Activated CD4-positive, alpha-beta T cell treated with anti-CD3 and anti-CD28 coated beads for 1 hour (primary cell): ENCODE data around the gene SPDYE3.
"Not testable (repeated sequence)": the region's sequence is repeated elsewhere in the genome, so short reads cannot be mapped to it uniquely, and the experiment has no call there.

Experiments used
- DNase-seq: peaks from one replicate; pipeline ENCODE4 v3.0.0-alpha.2; 2020

Gene SPDYE3, protein sequence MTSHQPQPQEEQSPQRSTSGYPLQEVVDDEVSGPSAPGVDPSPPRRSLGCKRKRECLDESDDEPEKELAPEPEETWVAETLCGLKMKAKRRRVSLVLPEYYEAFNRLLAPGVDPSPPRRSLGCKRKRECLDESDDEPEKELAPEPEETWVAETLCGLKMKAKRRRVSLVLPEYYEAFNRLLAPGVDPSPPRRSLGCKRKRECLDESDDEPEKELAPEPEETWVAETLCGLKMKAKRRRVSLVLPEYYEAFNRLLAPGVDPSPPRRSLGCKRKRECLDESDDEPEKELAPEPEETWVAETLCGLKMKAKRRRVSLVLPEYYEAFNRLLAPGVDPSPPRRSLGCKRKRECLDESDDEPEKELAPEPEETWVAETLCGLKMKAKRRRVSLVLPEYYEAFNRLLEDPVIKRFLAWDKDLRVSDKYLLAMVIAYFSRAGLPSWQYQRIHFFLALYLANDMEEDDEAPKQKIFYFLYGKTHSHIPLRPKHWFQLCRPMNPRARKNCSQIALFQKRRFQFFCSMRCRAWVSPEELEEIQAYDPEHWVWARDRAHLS

DNA sequence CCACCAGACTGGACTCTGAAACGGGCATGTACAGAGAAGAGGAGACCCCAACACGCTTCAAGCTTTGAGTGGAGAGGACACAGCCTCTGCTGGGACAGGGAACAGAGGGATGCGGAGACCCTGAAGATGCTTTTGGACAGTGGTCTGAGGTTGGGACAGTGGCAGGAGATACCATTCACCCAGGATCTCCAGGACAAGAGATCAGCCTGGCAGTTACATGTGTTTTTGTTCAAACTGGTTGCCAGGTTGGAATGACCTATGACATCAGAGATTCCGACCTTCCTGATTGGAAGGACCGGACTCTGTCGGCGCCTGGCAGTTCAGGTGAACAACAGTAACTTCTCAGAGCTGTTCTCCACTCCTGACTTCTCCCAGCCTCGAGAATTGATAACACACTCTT, at the start of gene SPDYE3:
Gene SPDYE3, plus strand, starts transcription at position 301 of the 400 bp plus-strand sequence. CDS start 184 bp downstream, outside the sequence.
- not testable (repeated sequence) for DNase-seq

DNA sequence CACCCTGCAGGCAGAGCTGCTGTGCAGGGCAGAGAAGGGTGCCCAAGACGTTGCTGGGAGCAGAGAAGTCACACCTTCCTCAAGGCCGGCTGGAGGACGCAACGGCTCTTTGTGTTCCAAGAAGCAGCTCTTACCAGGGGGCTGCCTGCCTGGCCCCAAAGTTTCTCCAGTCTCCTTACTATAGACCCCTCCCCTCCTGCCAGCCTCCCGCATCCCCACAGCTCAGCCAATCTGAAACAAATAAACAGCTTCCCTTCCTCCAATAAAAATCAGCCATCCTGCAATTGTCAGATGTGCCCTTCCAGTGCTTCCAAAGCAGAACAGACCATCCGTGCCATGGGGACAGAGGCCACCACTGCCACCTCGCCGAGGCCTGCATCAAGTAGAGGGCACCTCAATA, 47.5 kb upstream of the SPDYE3 start:
- DNase-seq, result not testable (repeated sequence)

DNA sequence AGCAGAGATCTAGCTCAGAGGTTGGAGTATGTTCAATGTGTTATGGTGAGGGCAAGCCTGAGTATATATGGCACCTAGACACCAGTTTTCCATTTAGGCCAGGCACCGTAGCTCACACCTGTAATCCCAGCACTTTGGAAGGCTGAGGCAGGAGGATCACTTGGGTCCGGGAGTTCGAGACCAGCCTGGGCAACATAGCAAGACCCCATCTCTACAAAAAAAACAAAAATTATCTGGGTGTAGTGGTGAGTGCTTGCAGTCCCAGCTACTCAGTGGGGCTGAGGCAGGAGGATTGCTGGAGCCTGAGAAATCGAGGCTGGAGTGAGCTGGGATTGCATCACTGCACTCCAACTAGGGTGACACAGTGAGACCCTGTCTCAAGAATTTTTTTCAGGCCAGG, 44.6 kb upstream of the SPDYE3 start:
- DNase-seq, result not testable (repeated sequence)

DNA sequence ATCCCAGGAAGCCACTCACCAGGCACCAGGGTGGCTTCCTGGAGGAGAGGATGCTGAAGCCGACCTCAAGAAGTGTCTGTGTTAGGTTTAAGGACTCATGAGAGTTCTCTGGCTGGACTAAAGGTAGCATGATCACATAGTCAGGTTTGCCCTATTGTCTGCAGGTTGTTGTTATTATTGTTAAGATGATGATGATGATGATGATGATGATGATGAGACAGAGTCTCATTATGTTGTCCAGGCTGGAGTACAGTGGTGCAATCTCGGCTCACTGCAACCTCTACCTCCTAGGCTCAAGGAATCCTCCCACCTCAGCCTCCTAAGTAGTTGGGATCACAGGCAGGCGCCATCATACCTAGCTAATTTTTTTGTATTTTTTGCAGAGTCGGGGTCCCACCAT, 43.3 kb upstream of the SPDYE3 start:
- not testable (repeated sequence) for DNase-seq

DNA sequence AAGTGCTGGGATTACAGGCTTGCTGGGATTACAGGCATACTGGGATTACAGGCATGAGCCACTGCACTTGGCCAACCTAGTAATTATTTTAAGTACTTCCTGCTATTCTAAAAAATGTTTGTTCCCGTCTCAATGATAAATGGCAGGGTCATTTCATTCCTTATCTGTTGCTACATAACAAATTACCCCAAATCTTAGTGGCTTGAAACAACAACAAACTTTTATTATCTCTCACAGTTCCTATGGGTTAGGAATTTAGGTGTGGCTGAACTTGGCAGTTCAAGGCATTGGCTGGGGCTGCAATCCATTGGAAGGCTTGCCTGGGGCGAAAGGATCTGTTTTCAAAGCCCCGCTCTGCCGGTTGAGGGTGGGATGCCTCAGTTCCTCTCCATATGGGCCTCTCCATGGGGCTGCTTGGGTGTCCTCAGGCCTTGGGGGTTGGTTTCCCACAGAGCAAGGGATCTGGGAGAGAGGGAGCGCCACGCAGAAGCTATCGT, 42.8 kb upstream of the SPDYE3 start:
- DNase-seq, result not testable (repeated sequence)

DNA sequence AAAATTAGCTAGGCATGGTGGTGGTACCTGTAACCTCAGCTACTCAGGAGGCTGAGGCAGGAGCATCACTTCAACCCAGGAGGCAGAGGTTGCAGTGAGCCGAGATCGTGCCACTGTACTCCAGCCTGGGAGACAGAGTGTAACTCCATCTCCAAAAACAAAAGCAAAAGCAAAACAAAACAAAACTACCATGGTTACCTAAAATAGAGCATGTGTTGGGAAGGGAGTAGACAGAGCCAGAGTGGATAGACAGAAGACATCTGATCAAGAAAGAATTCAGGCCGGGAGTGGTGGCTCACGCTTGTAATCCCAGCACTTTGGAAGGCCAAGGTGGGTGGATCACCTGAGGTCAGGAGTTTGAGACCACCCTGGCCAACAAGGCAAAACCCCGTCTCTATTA, 41.7 kb upstream of the SPDYE3 start:
- not testable (repeated sequence) for DNase-seq

DNA sequence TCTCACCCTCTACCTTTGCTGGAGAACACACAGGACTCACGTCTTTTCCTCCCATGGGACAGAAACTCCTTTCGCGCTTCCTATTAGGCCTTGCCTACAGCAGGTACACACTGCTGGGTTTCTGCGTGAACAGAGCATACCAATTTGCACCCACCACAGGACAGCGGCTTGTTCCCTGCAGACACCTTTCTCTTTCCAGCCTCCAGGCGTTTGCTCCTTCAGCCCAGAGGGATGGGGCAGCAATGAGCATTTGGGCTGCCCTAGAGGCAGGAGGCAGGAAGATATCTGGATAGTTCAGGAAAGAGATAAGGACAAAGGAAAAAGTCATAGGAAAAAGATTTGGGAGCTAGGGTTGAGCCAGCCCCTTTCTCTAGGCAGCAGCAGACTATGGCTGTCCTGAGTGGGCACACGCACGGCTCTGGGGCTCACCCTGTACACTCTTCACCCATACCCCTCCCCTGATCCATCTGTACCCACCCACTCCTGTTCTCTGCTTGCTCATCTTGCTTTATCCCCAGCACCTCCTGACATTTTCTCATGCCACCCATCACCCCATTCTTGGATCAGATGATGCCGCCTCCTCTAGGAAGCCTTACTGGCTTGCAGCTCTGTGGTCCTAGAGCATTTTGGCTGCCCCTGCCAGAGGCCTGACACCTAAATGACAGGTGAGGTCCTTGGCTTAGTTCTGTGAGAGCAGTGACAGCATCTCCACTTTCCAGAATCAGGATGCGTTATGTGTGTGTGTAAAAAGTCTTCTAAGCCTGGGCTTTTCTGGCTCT, 40.7 kb upstream of the SPDYE3 start:
- DNase-seq, result no peak

DNA sequence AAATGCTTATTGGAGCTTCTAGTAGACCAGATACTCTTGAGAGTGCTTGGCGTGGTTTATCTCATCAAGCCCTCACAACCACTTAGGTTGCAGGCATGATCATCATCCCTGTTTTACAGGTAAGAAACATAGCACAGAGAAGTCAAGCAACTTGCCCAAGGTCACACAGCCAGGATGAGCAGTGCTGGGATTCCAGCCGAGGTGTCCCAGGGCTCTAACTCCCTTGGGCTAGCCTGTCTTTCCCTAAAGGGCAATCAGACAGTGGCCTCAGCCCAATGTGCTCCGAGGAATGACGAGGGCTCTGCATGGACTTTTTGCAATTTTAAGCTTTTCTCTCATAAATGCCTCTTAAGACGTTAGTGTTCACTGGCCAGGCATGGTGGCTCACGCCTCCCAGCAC, 39.9 kb upstream of the SPDYE3 start:
- no peak for DNase-seq

DNA sequence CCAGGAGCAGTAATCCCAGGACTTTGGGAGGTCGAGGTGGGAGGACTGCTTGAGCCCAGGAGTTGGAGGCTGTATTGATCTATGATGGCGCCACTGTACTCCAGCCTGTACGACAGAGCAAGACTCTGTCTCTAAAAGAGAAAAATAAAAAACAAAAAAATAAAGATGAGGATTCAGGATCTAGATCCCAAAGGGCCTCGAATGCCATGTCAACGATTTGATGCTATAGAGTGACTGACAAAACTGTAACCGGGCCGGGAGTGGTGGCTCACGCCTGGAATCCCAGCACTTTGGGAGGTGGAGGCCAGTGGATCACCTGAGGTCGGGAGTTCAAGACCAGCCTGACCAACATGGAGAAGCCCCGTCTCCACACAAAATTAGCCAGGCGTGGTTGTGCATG, 38.6 kb upstream of the SPDYE3 start:
- DNase-seq, result not testable (repeated sequence)

DNA sequence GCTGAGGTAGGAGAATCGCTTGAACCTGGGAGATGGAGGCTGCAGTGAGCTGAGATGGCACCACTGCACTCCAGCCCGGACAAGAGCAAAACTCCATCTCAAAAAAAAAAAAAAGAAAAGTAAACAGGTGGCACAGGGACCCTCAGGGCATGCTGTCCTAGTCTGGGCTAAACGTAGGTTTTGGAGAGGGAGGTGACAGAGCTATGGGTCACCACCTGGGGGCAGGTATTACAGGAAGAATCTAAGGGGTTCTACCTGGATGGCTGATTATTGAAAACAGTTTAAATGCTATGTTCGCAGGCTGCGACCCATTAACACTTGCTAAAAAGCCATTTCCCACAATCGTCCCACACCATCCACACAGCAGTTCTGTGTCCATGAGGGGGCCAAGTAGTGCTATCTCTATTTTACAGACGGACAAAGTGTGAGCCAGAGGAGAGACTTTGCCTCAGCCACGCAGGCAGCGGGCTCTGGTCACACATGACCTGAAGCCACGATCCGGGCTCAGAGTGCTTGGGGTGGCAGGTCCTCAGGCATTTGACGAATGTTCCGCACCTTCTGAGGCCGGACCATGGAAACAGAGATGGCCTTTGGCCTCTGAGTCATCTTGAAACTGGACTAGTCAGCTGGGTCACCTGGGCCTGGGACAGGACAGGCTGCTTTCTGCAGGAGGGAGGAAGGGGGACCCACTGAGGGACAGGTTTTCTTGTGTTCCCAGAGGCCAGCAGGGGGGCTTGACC, 38.0 kb upstream of the SPDYE3 start:
- not testable (repeated sequence) for DNase-seq

DNA sequence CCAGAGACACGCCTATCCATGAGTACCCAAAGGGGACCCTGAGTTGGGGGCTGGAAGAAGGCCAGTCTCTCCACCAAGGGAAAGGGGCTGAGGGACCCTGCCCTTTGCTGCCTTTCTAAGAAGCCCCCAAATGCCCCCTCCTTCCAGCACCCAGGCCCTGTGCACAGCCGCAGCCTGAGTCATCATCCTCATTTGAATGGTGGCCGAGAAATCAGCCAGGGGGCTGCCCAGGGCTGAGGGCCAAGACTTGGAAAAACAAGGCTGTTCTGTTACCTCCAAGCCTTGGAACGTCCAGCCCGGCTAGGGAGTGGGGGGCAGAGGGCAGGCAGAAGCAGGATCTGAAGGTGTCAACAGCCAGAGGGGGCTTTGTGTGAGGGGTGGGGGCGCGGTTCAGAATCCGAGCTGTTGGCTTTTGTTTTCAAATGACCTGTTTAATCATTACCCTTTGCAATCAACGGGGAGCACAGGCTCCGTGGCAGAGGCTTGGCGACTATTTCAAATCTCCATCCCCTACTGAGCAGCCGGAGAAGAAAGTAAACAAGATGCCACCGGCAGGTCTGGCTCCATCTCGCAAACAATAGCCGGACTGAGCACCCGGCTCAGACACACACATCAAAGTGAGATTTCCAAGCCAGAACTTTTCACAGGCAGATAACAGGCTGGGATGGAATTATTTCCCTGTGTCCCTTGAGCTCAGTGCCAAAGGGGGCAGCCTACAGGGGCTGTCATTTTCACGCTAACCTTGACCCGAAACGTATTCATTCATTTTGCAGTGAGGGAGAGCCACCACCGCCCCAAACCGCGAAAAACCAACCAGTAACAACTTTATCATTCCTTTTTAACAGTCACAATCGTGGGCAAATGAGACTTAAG, 37.2 kb upstream of the SPDYE3 start:
- DNase-seq, result not testable (repeated sequence)

DNA sequence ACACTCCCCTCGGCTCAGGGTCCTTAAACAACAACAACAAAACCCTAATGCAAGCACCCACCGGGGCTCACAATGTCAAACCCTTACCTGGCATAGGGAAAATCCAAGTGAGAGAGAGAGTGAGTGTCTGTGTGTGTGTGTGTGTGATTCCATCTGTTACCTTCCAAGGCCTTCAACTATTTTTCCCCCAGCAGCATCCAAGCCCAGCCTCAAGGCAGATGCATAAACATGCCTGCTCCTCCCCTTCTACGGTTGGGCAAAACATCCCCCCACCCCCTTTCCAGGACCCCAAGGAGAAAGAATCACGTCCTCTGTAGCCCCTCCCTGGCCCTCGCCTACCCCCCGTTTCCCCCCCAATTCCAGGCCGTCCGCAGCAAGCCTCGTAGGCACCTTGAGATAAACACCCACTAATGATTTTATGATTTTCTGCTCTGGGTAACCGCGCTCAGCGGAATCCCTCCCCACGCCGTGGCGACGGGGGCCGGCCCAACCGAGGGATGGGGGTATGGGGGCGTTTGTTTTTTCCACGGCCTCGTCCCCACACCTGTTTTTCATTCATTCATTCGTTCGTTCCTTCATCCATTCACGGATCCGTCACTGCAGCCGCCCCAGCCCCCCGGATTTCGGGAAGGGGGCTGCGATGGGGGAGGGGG, 36.4 kb upstream of the SPDYE3 start:
- DNase-seq, result not testable (repeated sequence)

DNA sequence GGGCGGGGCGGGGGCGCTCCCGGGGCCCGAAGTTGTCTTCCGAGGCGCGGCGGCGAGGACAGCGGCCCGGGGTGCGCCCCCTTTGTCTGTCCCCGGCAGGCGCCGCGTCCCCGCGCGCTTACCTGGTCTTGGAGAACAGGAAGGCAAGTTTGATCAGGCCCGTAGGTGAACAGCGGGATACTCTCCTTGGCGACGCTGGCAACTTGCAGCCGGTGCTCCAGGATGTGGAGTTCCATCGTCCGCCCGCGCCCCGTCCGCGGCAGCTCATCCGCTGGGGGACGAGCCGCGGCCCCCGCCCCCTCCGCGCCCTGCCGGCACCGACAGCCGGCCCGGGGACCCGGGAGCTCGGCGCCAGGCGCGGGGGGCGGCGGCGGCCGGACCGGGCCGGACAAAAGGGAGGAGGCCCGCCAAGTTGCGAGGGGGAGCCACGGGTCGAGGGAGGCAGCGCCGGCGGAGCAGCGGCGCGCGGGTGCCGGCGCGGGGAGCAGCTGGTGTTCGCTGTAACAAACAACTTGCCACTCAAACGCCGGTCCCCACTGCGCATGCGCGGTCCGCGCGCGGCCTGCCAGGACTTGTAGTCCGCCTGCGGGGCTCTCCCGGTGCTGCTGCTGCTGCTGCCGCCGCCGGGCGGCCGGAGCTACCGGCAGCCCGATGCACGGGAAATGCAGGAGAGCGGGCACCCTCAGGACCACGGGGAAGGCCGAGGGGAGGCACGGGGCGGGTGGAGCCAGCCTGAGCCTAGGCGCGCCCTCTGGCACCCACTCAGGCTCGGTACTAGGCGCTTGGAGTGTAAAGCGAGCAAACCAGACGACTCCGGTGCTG, 35.6 kb upstream of the SPDYE3 start:
- peak; percentile 99 for DNase-seq

DNA sequence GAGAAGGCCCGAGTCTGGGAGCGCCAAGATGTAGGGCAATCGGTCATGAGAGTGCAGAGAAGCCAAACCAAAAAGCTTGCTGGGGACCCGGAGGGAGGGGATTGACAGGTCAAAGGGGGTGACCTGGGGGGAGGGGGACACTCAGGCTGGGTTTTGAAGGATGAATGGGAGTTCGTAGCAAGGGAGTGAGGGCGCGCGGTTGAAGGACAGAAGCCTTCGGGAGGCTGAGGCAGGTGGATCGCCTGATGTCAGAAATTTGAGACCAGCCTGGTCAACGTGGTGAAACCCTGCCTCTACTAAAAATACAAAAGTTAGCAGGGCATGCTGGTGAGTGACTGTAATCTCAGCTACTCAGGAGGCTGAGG, 35.0 kb upstream of the SPDYE3 start:
- DNase-seq, result not testable (repeated sequence)

DNA sequence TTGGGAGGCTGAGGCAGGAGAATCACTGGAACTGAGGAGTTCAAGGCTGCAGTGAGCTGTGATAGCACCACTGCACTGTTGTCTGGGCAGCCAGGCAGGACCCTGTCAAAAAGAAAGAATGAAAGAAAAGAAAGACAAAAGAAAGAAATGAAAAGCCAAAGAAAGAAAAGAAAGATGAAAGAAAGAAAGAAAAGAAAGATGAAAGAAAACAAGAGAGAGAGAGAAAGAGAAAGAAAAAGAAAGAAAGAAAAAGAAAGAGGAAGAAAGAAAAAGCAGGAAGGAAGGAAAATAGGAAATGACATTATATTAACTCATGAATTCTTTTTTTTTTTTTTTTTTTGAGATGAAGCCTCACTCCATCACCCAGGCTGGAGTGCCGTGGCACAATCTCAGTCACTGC, 32.4 kb upstream of the SPDYE3 start:
- DNase-seq, result no peak

DNA sequence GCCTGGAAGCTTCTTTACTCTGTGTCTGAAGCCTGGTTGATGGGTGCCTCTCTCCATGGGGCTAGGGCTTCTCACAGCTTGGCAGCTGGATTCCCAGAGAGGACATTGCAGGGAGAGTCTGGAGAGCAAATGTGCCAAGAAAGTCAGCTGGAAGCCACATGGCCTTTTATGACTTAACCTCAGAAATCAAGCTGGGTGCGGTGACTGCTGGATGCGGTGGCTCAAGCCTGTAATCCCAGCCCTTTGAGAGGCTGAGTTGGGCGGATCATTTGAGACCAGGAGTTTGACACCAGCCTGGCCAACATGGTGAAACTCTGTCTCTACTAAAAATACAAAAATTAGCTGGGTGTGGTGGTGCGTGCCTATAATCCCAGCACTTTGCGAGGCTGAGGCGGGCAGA, 31.4 kb upstream of the SPDYE3 start:
- not testable (repeated sequence) for DNase-seq

DNA sequence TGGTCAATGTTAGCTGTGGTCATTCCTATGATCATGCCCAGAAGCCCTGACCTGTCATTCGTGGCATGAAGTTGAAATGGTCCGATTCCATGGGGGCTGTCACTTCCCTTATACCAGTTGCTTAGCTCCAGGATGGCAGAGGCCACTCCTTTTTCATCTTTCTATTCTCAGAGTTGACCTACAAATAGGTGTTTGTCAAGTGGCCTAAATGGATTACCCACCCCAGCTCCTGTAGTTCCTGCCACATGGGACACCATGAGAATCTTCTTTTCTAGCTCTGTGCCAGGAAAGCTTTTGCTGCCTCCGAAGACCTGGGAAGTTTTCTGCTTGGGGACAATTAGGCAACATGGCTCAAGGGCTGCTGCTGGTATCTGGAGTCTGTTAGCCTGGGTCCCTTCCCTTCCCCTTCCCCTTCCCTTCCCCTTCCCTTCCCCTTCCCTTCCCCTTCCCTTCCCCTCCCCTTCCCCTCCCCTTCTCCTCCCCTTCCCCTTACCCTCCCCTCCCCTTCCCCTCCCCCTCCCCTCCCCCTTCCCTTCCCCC, 25.4 kb upstream of the SPDYE3 start:
- DNase-seq, result not testable (repeated sequence)

DNA sequence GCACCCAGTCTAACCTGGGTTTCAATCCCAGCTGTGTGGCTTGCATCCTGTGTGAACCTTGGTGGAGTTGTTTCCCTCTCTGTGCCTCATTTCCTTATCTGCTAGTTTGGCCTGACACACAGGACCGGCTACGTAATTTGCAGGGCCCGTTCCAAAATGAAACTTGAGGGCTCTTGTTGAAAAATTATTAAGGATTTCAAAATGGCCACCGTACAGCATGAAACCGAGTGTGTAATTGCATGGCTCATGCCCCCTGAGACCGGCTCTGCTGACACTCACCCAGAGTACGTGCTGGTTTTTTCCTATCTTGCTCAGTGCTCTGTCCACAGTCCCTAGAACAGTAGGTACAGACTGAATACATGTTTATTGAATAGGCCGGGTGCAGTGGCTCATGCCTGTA, 24.4 kb upstream of the SPDYE3 start:
- DNase-seq, result not testable (repeated sequence)

DNA sequence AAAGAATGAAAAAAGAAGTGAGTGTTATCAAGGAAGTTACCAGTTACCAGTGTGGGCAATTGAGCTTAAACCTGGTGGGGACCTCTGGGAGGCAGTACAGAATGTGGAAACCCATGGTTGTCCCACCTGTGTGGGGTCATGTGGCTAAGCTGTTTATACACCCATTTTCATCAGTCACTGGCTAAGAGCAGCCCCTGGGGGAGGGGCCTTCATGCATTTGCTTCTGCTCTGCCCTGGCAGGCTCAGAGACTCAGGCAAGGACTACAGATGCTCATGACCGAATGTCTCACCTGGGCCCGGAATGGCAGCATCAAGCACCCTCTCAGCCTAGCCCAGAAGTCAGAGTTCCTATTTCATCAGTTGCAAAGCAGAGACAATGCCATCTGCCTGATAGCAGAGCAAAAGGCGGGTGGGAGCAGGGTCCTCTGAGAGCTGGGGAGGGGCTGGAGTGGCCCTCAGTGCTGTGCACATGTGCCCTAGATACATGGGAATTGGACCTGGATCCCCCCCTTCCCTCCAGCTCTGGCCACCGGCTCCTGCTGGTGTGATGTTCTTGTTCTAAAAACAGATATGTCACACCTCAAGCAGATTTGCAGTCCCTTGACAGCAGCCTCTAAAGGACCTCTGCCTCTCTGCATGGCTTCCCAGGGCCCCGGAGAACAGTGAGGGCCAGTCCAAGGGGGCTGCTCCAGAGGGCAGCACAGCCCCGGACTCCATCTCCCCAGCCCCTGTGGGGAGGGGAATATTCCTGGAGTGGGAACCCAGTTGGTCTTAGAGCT, 20.1 kb upstream of the SPDYE3 start:
- not testable (repeated sequence) for DNase-seq
